ENCODE measurements around the gene TYW1. TPM values are rescaled to one million over a fixed set of nuclear protein-coding genes. Genes with fewer than 3 reads are reported as not detected.

The TYW1 gene
- total RNA-seq: 11.2 and 47.7 TPM in 2 replicates

GRCh38 chr7:66996444-66997191 is at the start of gene TYW1:
TSS of gene TYW1 (plus strand) at chr7:66996833. CDS start at chr7:66996979, 146 bp downstream.

GRCh38 chr7:66995050-66995776 is 1.4 kb upstream of the TYW1 start, which contains the start of gene SBDS:
TSS of gene SBDS (minus strand) at chr7:66995586. CDS start at chr7:66995417, 169 bp downstream.

Other genes starting within 250 kb of the TYW1 start
- 87.3 and 91.9 TPM in 2 replicates for gene TMEM248, start 75.6 kb upstream of the TYW1 start, total RNA-seq
- 61.2 and 73.4 TPM in 2 replicates for gene SBDS, start 1.2 kb upstream of the TYW1 start, total RNA-seq

Measured in epithelial cell of alveolus of lung (primary cell).